ENCODE results near the gene CPT1C. TPM values are rescaled to one million over a fixed set of nuclear protein-coding genes. Genes with fewer than 3 reads are reported as not detected.

Gene CPT1C
- total RNA-seq, 4 donors from 2014 or later, result 0.44 to 4.1 (median 2.2) TPM

GRCh38 chr19:49752701-49753100, 61.8 kb downstream of the CPT1C start:
- no peaks in the 10 kb centered on the region for H3K36me3 ChIP-seq
- no peak overlapping the region for H3K27ac ChIP-seq
- no peak for DNase-seq (ENCODE audit: low spot score in 2 of 2)
- 55 to 76% methylated on average over 1 of the region's 1 CpG for WGBS, 2 donors
- no peak overlapping the region for H3K4me3 ChIP-seq
- peaks cover 0 to 15% (median 0%) of the 10 kb centered on the region in 4 donors for H3K9me3 ChIP-seq
- H3K27me3 ChIP-seq, result no peaks in the 10 kb centered on the region
- H3K4me1 ChIP-seq, result no peaks in the 10 kb centered on the region
- TF ChIP-seq EP300 (IDR thresholded peaks at IDR 0.05), result no peak
- TF ChIP-seq CTCF (IDR thresholded peaks at IDR 0.05), result no peak
- TF ChIP-seq POLR2A (IDR thresholded peaks at IDR 0.05), result no peak

- Histone ChIP-seq H3K27ac (no peak overlapping the region), H3K4me1 (no peaks in the 10 kb centered on the region), H3K36me3 (no peaks in the 10 kb centered on the region), H3K4me3 (no peak overlapping the region), H3K27me3 (no peaks in the 10 kb centered on the region), H3K9me3 (peaks cover 0 to 15% (median 0%) of the 10 kb centered on the region in 4 donors)
- no peak for TF ChIP-seq EP300 (IDR thresholded peaks at IDR 0.05)
- no peak for TF ChIP-seq POLR2A (IDR thresholded peaks at IDR 0.05)
- TF ChIP-seq CTCF (IDR thresholded peaks at IDR 0.05), result no peak
- no peak for DNase-seq (ENCODE audit: low spot score in 2 of 2)
- WGBS, 2 donors, result 91 to 93% methylated on average over 3 of the region's 3 CpGs
Measured at GRCh38 chr19:49755956-49756355, 65.0 kb downstream of the CPT1C start.

- Histone ChIP-seq H3K4me3 (no peak overlapping the region), H3K27ac (no peak overlapping the region), H3K4me1 (peaks cover 0 to 7% (median 0%) of the 10 kb centered on the region in 4 donors), H3K27me3 (no peaks in the 10 kb centered on the region), H3K36me3 (no peaks in the 10 kb centered on the region), H3K9me3 (peaks cover 0 to 15% (median 0%) of the 10 kb centered on the region in 4 donors)
- DNase-seq (ENCODE audit: low spot score in 2 of 2), result no peak
- WGBS, 2 donors, result 22 to 28% methylated on average over 7 of the region's 7 CpGs
- no peak for TF ChIP-seq EP300 (IDR thresholded peaks at IDR 0.05)
Measured at GRCh38 chr19:49758292-49758691, 67.4 kb downstream of the CPT1C start.

- DNase-seq (ENCODE audit: low spot score in 2 of 2), result no peak
- H3K4me1 ChIP-seq, result peaks cover 0 to 18% (median 4%) of the 10 kb centered on the region in 4 donors
- H3K27me3 ChIP-seq, result no peaks in the 10 kb centered on the region
- no peak overlapping the region for H3K4me3 ChIP-seq
- no peaks in the 10 kb centered on the region for H3K36me3 ChIP-seq
- peak overlapping the region; percentile 30 to 77 (median 66) for H3K27ac ChIP-seq
- peaks cover 0 to 4% (median 0%) of the 10 kb centered on the region in 4 donors for H3K9me3 ChIP-seq
- no peak for TF ChIP-seq POLR2A (IDR thresholded peaks at IDR 0.05)
- no peak for TF ChIP-seq CTCF (IDR thresholded peaks at IDR 0.05)
- TF ChIP-seq EP300 (IDR thresholded peaks at IDR 0.05), result no peak
- WGBS, 2 donors, result 44 to 68% methylated on average over 1 of the region's 1 CpG
Measured at GRCh38 chr19:49761249-49761624, 70.3 kb downstream of the CPT1C start.

GRCh38 chr19:49761625-49762311, 70.9 kb downstream of the CPT1C start:
- H3K27me3 ChIP-seq, result no peaks in the 10 kb centered on the region
- peaks cover 0 to 18% (median 4%) of the 10 kb centered on the region in 4 donors for H3K4me1 ChIP-seq
- peak overlapping the region; percentile 30 to 77 (median 66) for H3K27ac ChIP-seq
- no peaks in the 10 kb centered on the region for H3K9me3 ChIP-seq
- peak in 1 of 2 donors; percentile 16 for DNase-seq (ENCODE audit: low spot score in 2 of 2)
- H3K36me3 ChIP-seq, result no peaks in the 10 kb centered on the region
- no peak overlapping the region for H3K4me3 ChIP-seq
- 50 to 63% methylated on average over 11 to 16 of the region's 16 CpGs for WGBS, 2 donors
- no peak for TF ChIP-seq EP300 (IDR thresholded peaks at IDR 0.05)
- no peak for TF ChIP-seq POLR2A (IDR thresholded peaks at IDR 0.05)
- no peak for TF ChIP-seq CTCF (IDR thresholded peaks at IDR 0.05)

Data from tibial nerve (tissue), 4 donors.